HCT116 (cell line): ENCODE data around the gene IGFBP2.

Experiments
- EZH2 ChIP-seq: fragments of 200-600 bp; sonication (generic); IDR thresholded peaks from 2 replicates; pipeline ENCODE4 v1.6.1; 2017; ENCODE audit warnings: antibody characterized with exemption, mixed run types
- EZH2phosphoT487 ChIP-seq: fragments of 200-600 bp; IDR thresholded peaks from 2 replicates; pipeline ENCODE4 v1.6.1; 2018; ENCODE audit warnings: antibody characterized with exemption, borderline replicate concordance
- JUND ChIP-seq: IDR thresholded peaks from 2 replicates; pipeline ENCODE4 v1.6.1; 2012
- POLR2A ChIP-seq: IDR thresholded peaks from 2 replicates; pipeline ENCODE4 v1.7.0; 2011; ENCODE audit warnings: borderline replicate concordance; ENCODE audit not compliant: insufficient read depth, insufficient read length; ENCODE audit errors: extremely low read depth
- POLR2AphosphoS5 ChIP-seq: IDR thresholded peaks from 2 replicates; pipeline ENCODE4 v1.6.1; 2011; ENCODE audit warnings: mild to moderate bottlenecking, low read depth, low read length, moderate library complexity
- SP1 ChIP-seq: IDR thresholded peaks from 2 replicates; pipeline ENCODE4 v1.6.1; 2012; ENCODE audit warnings: low read depth
- SRF ChIP-seq: IDR thresholded peaks from 2 replicates; pipeline ENCODE4 v1.6.1; 2012; ENCODE audit warnings: low read depth
- YY1 ChIP-seq: IDR thresholded peaks from 2 replicates; pipeline ENCODE4 v1.6.1; 2011; ENCODE audit warnings: low read length, low read depth, moderate library complexity, mild to moderate bottlenecking; ENCODE audit not compliant: insufficient replicate concordance; ENCODE audit errors: extremely low read depth
- ZFX ChIP-seq: fragments of 450-650 bp; IDR thresholded peaks from 2 replicates; pipeline ENCODE4 v1.6.1; 2017
- TF ChIP-seq, protein P1 (sequence below), 3 experiments: fragments of 200-600 bp in 1 of 3; sonication (generic) in 1 of 3; IDR thresholded peaks in 2 of 3; conservative IDR thresholded peaks in 1 of 3; 2 replicates each; pipeline ENCODE4 v1.5.1; 2012 to 2017; ENCODE audit warnings: low read depth in 2 of 3, low read length in 2 of 3, antibody characterized with exemption in 1 of 3, borderline replicate concordance in 1 of 3, control low read depth in 1 of 3, mild to moderate bottlenecking in 1 of 3, mixed read lengths in 1 of 3, mixed run types in 1 of 3, moderate library complexity in 1 of 3; ENCODE audit not compliant: insufficient read depth in 1 of 3
- TF ChIP-seq, protein P2 (sequence below): IDR thresholded peaks from 2 replicates; pipeline ENCODE4 v1.6.1; 2012

DNA sequence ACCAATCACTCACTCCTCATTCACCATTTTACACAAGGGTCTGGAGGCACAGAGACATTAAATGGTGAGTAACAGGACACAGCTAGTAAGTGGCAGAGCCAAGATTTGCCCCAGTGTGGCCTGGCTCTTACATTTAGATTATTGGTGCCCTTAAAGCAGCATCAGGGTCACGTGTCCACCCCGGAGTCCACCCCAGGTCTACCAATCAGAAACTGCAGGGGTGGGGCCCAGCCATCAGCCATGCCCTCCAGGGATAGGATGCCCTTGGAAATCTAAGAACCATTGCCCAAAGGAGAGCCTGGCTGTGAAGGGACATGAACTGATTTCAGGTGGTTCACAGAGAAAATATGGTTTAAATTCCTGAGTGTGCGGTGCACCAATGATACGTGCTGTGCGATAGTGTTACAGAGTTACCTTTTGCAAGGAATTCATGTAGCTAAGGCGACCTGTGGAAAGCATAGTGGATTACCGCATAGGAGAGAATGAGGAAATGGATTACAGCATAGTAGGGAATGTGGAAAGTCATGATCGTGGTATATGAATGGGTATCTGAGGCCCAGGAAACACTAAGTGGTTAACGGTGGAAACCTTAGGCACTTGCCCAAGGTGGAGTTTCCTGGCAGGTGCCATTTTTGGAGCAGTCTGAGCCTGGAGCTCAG, 44.3 kb downstream of the IGFBP2 start:
- TF ChIP-seq, protein P1, sequence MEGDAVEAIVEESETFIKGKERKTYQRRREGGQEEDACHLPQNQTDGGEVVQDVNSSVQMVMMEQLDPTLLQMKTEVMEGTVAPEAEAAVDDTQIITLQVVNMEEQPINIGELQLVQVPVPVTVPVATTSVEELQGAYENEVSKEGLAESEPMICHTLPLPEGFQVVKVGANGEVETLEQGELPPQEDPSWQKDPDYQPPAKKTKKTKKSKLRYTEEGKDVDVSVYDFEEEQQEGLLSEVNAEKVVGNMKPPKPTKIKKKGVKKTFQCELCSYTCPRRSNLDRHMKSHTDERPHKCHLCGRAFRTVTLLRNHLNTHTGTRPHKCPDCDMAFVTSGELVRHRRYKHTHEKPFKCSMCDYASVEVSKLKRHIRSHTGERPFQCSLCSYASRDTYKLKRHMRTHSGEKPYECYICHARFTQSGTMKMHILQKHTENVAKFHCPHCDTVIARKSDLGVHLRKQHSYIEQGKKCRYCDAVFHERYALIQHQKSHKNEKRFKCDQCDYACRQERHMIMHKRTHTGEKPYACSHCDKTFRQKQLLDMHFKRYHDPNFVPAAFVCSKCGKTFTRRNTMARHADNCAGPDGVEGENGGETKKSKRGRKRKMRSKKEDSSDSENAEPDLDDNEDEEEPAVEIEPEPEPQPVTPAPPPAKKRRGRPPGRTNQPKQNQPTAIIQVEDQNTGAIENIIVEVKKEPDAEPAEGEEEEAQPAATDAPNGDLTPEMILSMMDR (IDR thresholded peaks at IDR 0.05 in 2 of 3, conservative IDR thresholded peaks at IDR 0.05 in 1 of 3; ENCODE audit: borderline replicate concordance in 1 of 3, insufficient read depth in 1 of 3, low read depth in 2 of 3, low read length in 2 of 3), result no peak
- no peak for TF ChIP-seq POLR2A
- no peak for TF ChIP-seq SRF
- TF ChIP-seq SP1, result no peak
- TF ChIP-seq POLR2AphosphoS5, result no peak
- TF ChIP-seq EZH2, result no peak
- TF ChIP-seq EZH2phosphoT487, result no peak
- TF ChIP-seq JUND, result no peak
- TF ChIP-seq YY1, result no peak
- TF ChIP-seq ZFX, result no peak
- TF ChIP-seq, protein P2, sequence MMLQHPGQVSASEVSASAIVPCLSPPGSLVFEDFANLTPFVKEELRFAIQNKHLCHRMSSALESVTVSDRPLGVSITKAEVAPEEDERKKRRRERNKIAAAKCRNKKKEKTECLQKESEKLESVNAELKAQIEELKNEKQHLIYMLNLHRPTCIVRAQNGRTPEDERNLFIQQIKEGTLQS, result no peak
